SH-SY5Y (cell line): Measurements from ENCODE around the gene CSTB.

ENCODE experiments used
- GATA2 ChIP-seq: IDR thresholded peaks from 2 replicates; pipeline ENCODE4 v1.6.1; 2011; ENCODE audit warnings: mild to moderate bottlenecking, low read depth, low read length
- GATA3 ChIP-seq: IDR thresholded peaks from 2 replicates; pipeline ENCODE4 v1.6.1; 2011; ENCODE audit warnings: low read depth, mild to moderate bottlenecking, low read length, moderate library complexity

DNA sequence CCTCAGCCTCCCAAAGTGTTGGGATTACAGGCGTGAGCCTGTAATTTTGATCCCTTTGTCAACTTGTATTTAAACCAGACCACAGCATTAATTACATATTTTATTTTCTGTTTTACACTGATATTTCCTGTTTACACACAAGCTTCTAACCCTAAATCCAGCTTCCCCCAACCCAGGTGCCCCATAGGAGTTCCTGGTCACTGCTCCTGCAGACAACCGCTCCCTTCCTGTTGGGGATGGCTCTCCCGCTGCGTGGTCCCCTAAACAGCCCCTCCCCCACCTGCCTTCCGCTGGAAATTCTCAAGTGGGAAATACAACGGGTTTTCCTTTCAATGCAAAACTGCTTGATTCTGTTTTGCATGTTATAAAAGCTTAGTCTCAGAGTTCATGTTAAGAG is 3.7 kb downstream of the CSTB start:
- TF ChIP-seq GATA2 (no peak), GATA3 (no peak)
